Endothelial cell of umbilical vein (primary cell): ENCODE measurements around the gene ENTPD7. TPM values are rescaled to one million over a fixed set of nuclear protein-coding genes. Genes with fewer than 3 reads are reported as not detected.

Experiments used
- BruUV-seq: library from RNA; stranded (reverse); fragments of 400-500 nt; replicated peaks from 2 replicates; lab custom pipeline; 2021; lab: Mats Ljungman, UMichigan
- CTCF ChIA-PET: fragments of 300-600, 350-600 bp; sonication (Branson Sonifier 250); formaldehyde crosslinking; loops from one replicate; lab custom pipeline; 2021; ENCODE audit warnings: antibody characterized with exemption, inconsistent platforms; lab: Charles Lee
- POLR2A ChIA-PET: fragments of 300-600, 350-600 bp; sonication (Branson Sonifier 250); formaldehyde crosslinking; loops from one replicate; lab custom pipeline; 2021; ENCODE audit warnings: antibody characterized with exemption, inconsistent platforms; lab: Charles Lee
- DNase-seq: peaks from one replicate; pipeline ENCODE4 v3.0.0-alpha.2; 2011; ENCODE audit warnings: low read depth, low spot score
- FAIRE-seq: peaks from 2 replicates; lab custom pipeline; 2011; peaks lifted over from hg19 to GRCh38; lab: Jason Lieb, UNC
- H2AFZ ChIP-seq: 2 replicates; pipeline ENCODE4 v1.6.0; 2012; ENCODE audit warnings: low read depth, low read length, control low read depth, inconsistent platforms
- H3K27ac ChIP-seq: 2 replicates; pipeline ENCODE4 v1.5.1; 2011; ENCODE audit warnings: low read depth, mild to moderate bottlenecking, control low read depth, low read length, moderate library complexity; ENCODE audit not compliant: insufficient read depth
- H3K27me3 ChIP-seq, 2 experiments: 2 replicates each; pipeline versions ENCODE4 v1.6.0 to v1.6.1; 2011; ENCODE audit warnings: low read length in 2 of 2, mixed read lengths in 1 of 2; ENCODE audit not compliant: control insufficient read depth in 2 of 2, insufficient read depth in 2 of 2
- H3K36me3 ChIP-seq, 2 experiments: 2 replicates in 1 of 2; 3 replicates in 1 of 2; pipeline ENCODE4 v1.5.1; 2011; ENCODE audit warnings: low read length in 2 of 2, mild to moderate bottlenecking in 1 of 2, moderate library complexity in 1 of 2; ENCODE audit not compliant: control insufficient read depth in 2 of 2, insufficient read depth in 2 of 2; ENCODE audit errors: extremely low read depth in 1 of 2
- H3K4me1 ChIP-seq: 3 replicates; pipeline ENCODE4 v1.5.1; 2011; ENCODE audit warnings: mild to moderate bottlenecking, low read length; ENCODE audit not compliant: control insufficient read depth, insufficient read depth; ENCODE audit errors: extremely low read depth
- H3K4me2 ChIP-seq: 2 replicates; pipeline ENCODE4 v1.6.1; 2011; ENCODE audit warnings: low read length, control low read depth, mixed read lengths; ENCODE audit not compliant: insufficient read depth
- H3K4me3 ChIP-seq, 3 experiments: fragments of 200-600 bp in 1 of 3; sonication (generic), shearing (Covaris generic) in 1 of 3; replicated peaks in 1 of 3; 2 replicates each; pipeline ENCODE4 v1.5.1; 2011 to 2016; ENCODE audit warnings: control low read depth in 3 of 3, low read length in 3 of 3, mild to moderate bottlenecking in 2 of 3, inconsistent platforms in 1 of 3, low read depth in 1 of 3, moderate library complexity in 1 of 3; ENCODE audit not compliant: insufficient read depth in 1 of 3
- H3K79me2 ChIP-seq: 2 replicates; pipeline ENCODE4 v1.6.0; 2012; ENCODE audit warnings: low read length, inconsistent platforms; ENCODE audit not compliant: control insufficient read depth, insufficient read depth
- H3K9ac ChIP-seq: replicated peaks from 2 replicates; pipeline ENCODE3; 2011; ENCODE audit warnings: low read length, control low read depth; ENCODE audit not compliant: insufficient read depth; ENCODE audit errors: extremely low read depth
- H3K9me1 ChIP-seq: replicated peaks from 3 replicates; pipeline ENCODE4 v1.6.0; 2011; ENCODE audit warnings: mild to moderate bottlenecking, low read length; ENCODE audit not compliant: control insufficient read depth, insufficient read depth; ENCODE audit errors: extremely low read depth
- H3K9me3 ChIP-seq: replicated peaks from 2 replicates; pipeline ENCODE4 v1.5.1; 2012; ENCODE audit warnings: low read length, inconsistent platforms; ENCODE audit not compliant: control insufficient read depth, insufficient read depth
- H4K20me1 ChIP-seq: replicated peaks from 2 replicates; pipeline ENCODE3; 2011; ENCODE audit warnings: mild to moderate bottlenecking, low read length; ENCODE audit not compliant: control insufficient read depth, insufficient read depth; ENCODE audit errors: extremely low read depth
- CTCF ChIP-seq, 2 donors: IDR thresholded peaks; 1 replicate in 1 of 2; 2 replicates in 1 of 2; pipeline ENCODE4 v1.5.1; 2011; ENCODE audit warnings: low read length in 2 of 2, mild to moderate bottlenecking in 2 of 2, moderate library complexity in 2 of 2, control low read depth in 1 of 2, inconsistent platforms in 1 of 2, low read depth in 1 of 2; ENCODE audit not compliant: insufficient read depth in 1 of 2; ENCODE audit errors: extremely low read depth in 1 of 2
- EZH2 ChIP-seq: IDR thresholded peaks from 2 replicates; pipeline ENCODE4 v1.6.1; 2012; ENCODE audit warnings: borderline replicate concordance, low read depth, mild to moderate bottlenecking, moderate library complexity, low read length, inconsistent platforms; ENCODE audit not compliant: severe bottlenecking
- FOS ChIP-seq: IDR thresholded peaks from 2 replicates; pipeline ENCODE4 v1.6.1; 2011; ENCODE audit warnings: mild to moderate bottlenecking, low read length, moderate library complexity, borderline replicate concordance; ENCODE audit not compliant: insufficient read depth
- GATA2 ChIP-seq: IDR thresholded peaks from 2 replicates; pipeline ENCODE4 v1.7.0; 2011; ENCODE audit warnings: low read depth, mild to moderate bottlenecking, moderate library complexity, mixed read lengths, low read length; ENCODE audit not compliant: insufficient read length, insufficient read depth
- JUN ChIP-seq: IDR thresholded peaks from 2 replicates; pipeline ENCODE4 v1.6.1; 2011; ENCODE audit warnings: borderline replicate concordance, low read depth; ENCODE audit not compliant: insufficient read length, insufficient read depth
- MAX ChIP-seq: IDR thresholded peaks from 2 replicates; pipeline ENCODE4 v1.6.1; 2011; ENCODE audit not compliant: insufficient read depth, insufficient read length
- MYC ChIP-seq: IDR thresholded peaks from one replicate; pipeline ENCODE4 v1.6.1; 2011; ENCODE audit warnings: mild to moderate bottlenecking, low read depth, low read length
- POLR2A ChIP-seq: IDR thresholded peaks from 2 replicates; pipeline ENCODE4 v1.6.1; 2012; ENCODE audit warnings: low read depth, mild to moderate bottlenecking, control low read depth, low read length
- POLR2AphosphoS5 ChIP-seq: IDR thresholded peaks from 2 replicates; pipeline ENCODE4 v1.6.1; 2012; ENCODE audit warnings: low read depth, mild to moderate bottlenecking, control low read depth, low read length, moderate library complexity; ENCODE audit not compliant: insufficient read depth
- dilution Hi-C: fragments of 300-500 bp; cut with MboI; formaldehyde crosslinking; loops from one replicate; pipeline ENCODE4 v1.15.0; 2019; ENCODE audit warnings: low sequenced_read_pairs; ENCODE audit not compliant: extremely low pct_ligation_motif_present
- intact Hi-C: fragments of 100-400 bp; cut with micrococcal nuclease; formaldehyde crosslinking; loops from one replicate; pipeline ENCODE4 v1.10.0; 2022
- polyA plus RNA-seq, 4 experiments: library from polyadenylated mRNA; depleted of rRNA in 3 of 4; stranded (reverse) in 3 of 4; unstranded in 1 of 4; fragments of >200 nt; gene quantifications; 2 replicates each; pipeline versions ENCODE4 v1.2.1 to v1.2.3, GENCODE V29; 2011 to 2012; ENCODE audit warnings: missing spikeins in 1 of 4
- total RNA-seq: library from RNA; stranded (reverse); gene quantifications from 2 replicates; pipeline ENCODE4 v1.2.3, GENCODE V29; 2021

Gene ENTPD7
- total and polyA plus RNA-seq, 2 donors (not counting 3 experiments of a cell fraction or from before 2014, with no cell fraction given), result 10.1 to 20.6 TPM

GRCh38 chr10:99673492-99673891, 14.2 kb downstream of the ENTPD7 start:
- H3K9me3 ChIP-seq, result no peaks in the 10 kb centered on the region
- FAIRE-seq, result no peak
- no peaks in the 10 kb centered on the region for H4K20me1 ChIP-seq
- H3K27me3 ChIP-seq, result no peaks in the 10 kb centered on the region
- no peak overlapping the region for H3K4me2 ChIP-seq
- ChIA-PET CTCF (interaction anchor here (1.9 kb wide), 1 partner anchor 14 kb away, joined by 5 read pairs; the partner anchor contains the start of gene ENTPD7), POLR2A (no interaction called here)
- H3K27ac ChIP-seq, result no peak overlapping the region
- dilution Hi-C loops, result no loop called here
- H3K9ac ChIP-seq, result no peak overlapping the region
- no peak overlapping the region for H3K4me3 ChIP-seq
- BruUV-seq, result no TSS peak
- TF ChIP-seq JUN, result no peak
- TF ChIP-seq POLR2AphosphoS5, result no peak
- no peak for TF ChIP-seq EZH2
- no peak for TF ChIP-seq CTCF (IDR thresholded peaks at IDR 0.05; ENCODE audit: extremely low read depth in 1 of 2, insufficient read depth in 1 of 2, low read depth in 1 of 2, low read length in 2 of 2)
- no peak for TF ChIP-seq GATA2
- no peak for TF ChIP-seq POLR2A
- no peak for TF ChIP-seq MYC
- no peak for TF ChIP-seq FOS
- TF ChIP-seq MAX, result no peak
- no peak for DNase-seq
- no peaks in the 10 kb centered on the region for H3K79me2 ChIP-seq
- H3K9me1 ChIP-seq, result no peaks in the 10 kb centered on the region
- H3K4me1 ChIP-seq, result no peaks in the 10 kb centered on the region
- intact Hi-C loops, result no loop called here
- H3K36me3 ChIP-seq, result no peaks in the 10 kb centered on the region
- H2AFZ ChIP-seq, result no peak overlapping the region
